Panc1 (cell line): ENCODE measurements around the gene CKB.

Experiments
- POLR2AphosphoS5 ChIP-seq: IDR thresholded peaks from 2 replicates; pipeline ENCODE4 v1.6.1; 2012; ENCODE audit warnings: mild to moderate bottlenecking, low read depth, low read length, moderate library complexity
- TCF7L2 ChIP-seq: IDR thresholded peaks from 2 replicates; pipeline ENCODE4 v1.6.1; 2011; ENCODE audit warnings: mild to moderate bottlenecking, low read depth, low read length, inconsistent platforms
- TF ChIP-seq, protein P1 (sequence below): fragments of 450-650 bp; IDR thresholded peaks from 2 replicates; pipeline ENCODE4 v1.5.1; 2017; ENCODE audit warnings: mild to moderate bottlenecking
- TF ChIP-seq, protein P2 (sequence below), 2 experiments: IDR thresholded peaks; 2 replicates each; pipeline ENCODE4 v1.6.1; 2011 to 2012; ENCODE audit warnings: low read depth in 2 of 2, control low read depth in 1 of 2, low read length in 1 of 2, mild to moderate bottlenecking in 1 of 2, moderate library complexity in 1 of 2; ENCODE audit not compliant: insufficient read depth in 1 of 2

DNA sequence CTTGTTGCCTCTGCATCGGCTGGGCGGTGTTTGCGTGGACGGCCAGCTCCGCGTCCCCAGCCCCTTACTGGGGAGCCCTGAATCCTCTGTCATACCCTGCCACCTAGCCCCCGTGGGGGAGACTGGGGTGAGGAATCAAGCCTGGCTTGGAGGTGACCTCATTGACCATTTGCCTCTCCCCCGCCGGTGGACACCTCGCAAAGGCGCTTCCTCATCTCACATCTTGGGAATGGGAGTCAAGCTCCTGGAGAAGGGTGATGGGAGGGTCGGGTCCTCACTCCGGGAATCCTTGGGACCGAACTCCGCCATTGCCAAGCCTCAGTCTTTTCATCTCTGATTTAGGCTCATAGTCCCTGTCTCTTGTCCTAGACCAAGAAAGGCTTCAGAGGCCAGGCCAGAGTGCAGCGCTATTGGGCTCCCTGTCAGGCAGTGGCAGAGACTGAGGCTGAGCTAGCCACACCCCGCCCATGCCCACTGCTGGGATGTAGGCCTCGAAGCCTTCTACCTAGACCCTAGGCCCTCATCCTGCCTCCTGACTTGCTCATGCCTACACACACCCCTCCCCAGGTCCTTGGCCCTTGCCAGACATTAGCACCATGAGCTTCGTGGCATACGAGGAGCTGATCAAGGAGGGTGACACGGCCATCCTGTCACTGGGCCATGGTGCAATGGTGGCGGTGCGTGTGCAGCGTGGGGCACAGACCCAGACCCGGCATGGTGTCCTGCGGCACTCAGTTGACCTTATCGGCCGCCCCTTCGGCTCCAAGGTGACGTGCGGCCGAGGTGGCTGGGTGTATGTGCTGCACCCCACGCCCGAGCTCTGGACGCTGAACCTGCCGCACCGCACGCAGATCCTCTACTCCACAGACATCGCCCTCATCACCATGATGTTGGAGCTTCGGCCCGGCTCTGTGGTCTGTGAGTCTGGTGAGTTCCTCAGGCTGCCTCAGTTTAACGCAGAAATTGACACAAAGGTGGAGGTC is 7.0 kb upstream of the CKB start:
- TF ChIP-seq, protein P1, sequence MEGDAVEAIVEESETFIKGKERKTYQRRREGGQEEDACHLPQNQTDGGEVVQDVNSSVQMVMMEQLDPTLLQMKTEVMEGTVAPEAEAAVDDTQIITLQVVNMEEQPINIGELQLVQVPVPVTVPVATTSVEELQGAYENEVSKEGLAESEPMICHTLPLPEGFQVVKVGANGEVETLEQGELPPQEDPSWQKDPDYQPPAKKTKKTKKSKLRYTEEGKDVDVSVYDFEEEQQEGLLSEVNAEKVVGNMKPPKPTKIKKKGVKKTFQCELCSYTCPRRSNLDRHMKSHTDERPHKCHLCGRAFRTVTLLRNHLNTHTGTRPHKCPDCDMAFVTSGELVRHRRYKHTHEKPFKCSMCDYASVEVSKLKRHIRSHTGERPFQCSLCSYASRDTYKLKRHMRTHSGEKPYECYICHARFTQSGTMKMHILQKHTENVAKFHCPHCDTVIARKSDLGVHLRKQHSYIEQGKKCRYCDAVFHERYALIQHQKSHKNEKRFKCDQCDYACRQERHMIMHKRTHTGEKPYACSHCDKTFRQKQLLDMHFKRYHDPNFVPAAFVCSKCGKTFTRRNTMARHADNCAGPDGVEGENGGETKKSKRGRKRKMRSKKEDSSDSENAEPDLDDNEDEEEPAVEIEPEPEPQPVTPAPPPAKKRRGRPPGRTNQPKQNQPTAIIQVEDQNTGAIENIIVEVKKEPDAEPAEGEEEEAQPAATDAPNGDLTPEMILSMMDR = no peak
- no peak for TF ChIP-seq POLR2AphosphoS5
- TF ChIP-seq, protein P2, sequence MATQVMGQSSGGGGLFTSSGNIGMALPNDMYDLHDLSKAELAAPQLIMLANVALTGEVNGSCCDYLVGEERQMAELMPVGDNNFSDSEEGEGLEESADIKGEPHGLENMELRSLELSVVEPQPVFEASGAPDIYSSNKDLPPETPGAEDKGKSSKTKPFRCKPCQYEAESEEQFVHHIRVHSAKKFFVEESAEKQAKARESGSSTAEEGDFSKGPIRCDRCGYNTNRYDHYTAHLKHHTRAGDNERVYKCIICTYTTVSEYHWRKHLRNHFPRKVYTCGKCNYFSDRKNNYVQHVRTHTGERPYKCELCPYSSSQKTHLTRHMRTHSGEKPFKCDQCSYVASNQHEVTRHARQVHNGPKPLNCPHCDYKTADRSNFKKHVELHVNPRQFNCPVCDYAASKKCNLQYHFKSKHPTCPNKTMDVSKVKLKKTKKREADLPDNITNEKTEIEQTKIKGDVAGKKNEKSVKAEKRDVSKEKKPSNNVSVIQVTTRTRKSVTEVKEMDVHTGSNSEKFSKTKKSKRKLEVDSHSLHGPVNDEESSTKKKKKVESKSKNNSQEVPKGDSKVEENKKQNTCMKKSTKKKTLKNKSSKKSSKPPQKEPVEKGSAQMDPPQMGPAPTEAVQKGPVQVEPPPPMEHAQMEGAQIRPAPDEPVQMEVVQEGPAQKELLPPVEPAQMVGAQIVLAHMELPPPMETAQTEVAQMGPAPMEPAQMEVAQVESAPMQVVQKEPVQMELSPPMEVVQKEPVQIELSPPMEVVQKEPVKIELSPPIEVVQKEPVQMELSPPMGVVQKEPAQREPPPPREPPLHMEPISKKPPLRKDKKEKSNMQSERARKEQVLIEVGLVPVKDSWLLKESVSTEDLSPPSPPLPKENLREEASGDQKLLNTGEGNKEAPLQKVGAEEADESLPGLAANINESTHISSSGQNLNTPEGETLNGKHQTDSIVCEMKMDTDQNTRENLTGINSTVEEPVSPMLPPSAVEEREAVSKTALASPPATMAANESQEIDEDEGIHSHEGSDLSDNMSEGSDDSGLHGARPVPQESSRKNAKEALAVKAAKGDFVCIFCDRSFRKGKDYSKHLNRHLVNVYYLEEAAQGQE (IDR thresholded peaks at IDR 0.05; ENCODE audit: insufficient read depth in 1 of 2, low read depth in 2 of 2, low read length in 1 of 2) = peak in 1 of 2 experiments; percentile 49; a peak in 1 of 4 replicates
- TF ChIP-seq TCF7L2 = no peak
